NCI-H748 (cell line): ENCODE measurements around the gene HOXC5.

Experiments used
- DNase-seq: peaks from one replicate; lab custom pipeline; 2025; ENCODE audit not compliant: unreplicated experiment; lab: John Stamatoyannopoulos, UW

Gene HOXC5

DNA sequence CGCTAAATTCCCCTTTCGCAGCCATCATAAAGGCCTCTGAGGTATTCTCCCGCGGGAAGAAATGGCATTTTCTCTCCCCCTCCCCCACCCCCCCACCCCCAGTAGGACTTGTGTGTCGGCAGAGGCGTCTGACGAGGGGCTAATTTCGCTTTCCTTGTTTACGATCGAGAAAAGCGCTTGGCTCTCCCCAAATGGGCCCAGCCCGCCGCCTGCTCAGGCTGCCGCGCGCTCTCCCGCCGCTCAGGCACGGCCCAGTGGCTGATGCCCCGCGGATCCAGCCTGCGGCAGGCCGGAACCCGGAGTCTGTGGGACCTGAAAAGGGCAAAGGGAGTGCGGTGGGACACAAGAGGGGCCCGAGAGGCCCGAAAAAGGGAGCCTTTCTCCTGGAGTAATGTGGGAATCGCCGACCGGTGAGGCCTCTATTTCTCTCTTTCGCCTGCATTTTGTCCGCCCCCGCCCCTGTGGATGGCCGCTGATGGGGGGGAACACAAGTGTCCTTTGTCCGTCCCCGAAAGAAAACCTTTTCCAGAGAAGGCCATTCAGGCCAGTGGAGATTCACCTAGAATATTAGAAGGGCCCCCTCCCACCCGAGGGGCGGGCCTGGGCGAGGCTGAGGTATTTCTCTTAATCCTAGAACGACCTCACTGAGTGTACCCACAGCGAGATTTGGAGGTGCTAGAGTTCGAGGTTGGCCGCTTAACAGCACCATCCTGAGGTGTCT lies 13.6 kb upstream of the HOXC5 start:
- DNase-seq, result no peak

DNA sequence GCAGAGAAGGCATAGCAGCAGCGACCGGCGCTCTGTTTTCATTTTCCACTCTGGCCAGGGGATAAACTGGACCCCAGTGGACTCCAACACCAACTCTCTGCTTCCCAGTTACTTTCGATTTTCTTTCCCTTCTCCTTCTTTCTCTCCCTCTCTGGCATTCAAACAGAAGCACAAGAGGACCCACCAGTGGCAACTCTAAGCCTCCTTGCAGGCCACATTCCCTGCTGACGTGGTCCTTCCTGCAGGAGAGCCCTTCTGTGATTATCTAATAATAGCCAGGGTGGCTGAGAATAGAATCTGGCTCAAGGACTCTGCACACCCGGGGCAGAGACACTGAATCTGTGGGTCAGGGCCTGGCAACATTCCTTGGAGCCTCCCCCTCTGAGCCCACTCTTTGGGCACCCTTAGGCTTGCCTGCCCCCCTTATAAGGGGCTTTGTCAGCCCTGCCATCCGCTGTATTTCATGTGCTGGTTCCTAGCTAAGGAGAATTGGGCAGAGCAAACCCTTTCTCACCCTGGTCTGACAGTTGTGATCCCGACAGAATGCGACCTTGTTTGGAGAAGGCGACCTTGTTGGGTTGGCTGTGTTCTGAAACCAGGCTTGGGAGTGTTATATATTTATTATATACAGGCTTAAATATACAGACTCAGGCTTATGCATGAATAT lies 12.8 kb upstream of the HOXC5 start:
- no peak for DNase-seq

DNA sequence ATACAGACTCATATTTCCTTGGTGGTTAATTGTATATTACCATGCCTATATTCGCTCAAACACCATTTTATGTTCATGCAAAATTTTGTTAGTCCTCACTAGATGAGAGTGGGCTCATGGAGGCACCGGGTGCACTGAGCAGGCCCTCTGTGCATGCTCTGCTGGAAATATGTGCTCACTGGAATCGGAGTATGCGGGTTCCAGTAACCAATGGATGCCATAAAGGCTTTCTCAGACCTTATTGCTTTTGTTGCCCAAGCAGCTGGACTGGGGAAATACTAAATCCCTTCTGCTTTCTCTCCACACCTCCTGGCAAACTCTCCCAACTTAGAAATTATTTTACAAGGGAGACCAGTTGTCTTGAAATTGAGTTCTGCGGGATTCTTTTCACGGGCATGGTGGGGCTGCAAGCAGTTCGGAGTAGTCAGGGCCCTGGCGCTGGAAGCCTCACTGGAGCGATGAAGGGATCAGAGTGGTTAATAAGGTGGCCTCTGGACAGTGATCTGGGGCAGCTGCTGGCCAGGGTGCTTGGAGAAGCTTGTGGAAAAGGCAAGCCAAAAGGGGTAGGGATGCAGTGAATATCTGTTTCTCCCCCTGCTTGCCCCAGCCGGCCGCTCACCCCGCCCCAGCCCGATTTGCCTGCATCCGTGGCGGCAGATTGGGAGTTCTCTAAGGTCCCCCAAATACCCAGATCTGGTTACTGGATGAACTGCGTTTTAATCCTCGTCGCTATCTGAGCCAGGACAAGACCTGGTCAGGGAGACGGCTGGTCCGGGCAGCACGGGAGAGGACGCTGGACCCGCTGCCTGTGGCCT lies 12.1 kb upstream of the HOXC5 start:
- no peak for DNase-seq

DNA sequence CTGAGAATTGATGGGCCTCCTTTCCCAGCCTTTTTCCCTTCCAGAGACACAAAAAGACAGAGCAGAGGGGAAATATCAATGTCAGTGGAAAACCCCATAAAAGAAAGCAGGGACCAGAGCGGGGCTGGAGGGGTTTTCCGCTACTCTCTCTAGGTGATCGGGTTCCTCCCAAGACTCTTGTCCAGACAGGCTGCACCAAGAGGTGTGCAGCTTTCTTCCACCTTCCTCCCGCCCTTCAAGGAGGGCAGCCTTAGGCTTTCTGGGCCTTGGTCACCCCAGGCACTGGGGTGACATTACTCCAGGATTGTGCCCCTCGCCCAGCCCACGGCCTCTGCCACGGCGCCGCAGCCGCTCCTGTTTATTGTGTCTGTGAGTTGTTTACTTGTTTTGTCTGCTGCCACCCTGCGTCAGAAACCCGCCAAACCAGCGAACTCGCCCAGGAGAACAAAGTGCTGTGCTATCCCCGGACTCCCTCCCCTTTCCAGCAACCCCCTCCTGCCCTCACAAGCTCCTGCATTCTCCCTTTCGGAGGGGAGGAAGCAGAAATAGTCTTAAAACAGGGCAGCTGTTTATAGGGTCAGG lies 11.3 kb upstream of the HOXC5 start:
- no peak for DNase-seq

DNA sequence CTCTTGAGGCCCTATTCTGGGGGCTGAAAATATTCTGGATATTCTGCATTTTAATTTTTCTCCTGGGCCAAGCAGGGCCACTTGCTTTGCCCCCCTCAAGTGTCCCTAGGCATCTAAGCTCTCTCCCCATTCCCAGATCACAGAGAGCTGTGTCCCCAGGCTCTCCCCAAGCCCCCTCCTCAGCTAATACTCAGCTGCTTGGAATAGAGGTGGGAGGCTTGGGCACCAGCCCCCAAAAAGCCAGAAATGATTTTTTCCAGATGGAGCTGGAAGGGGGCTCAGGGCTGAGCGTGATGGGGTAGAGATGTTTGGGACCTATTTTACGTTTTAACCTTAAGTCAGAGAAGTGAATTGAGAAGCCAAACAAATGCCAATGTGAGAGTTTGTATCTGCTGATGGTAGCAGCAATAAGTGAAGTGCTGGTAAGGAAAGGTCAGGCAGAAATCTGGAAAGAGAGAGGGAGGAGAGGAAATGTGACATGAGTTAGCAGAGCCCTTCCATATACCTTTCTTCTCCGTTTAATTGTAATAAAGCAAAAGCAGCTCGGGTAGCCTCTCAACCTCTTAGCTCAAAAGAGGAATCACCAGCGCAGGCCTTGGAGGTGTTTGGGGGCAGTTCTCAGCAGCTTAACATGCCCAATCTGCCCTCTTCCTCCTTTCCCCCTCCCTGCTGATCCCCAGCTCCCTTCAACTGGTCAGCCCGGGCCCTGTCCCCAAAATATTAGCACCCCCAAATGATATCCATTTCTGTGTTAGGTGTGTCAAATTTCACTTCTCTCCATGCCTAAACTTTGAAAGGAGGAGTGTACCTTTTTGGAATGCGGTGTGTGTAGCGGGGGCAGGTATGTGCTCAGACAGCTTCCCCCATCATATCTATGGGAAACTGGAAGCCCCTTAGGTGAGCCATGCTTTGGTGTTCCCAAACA lies 9.6 kb upstream of the HOXC5 start:
- DNase-seq, result no peak

- no peak for DNase-seq
These were observed 8.7 kb upstream of the HOXC5 start for GRCh38 chr12:54024127-54024526.

- no peak for DNase-seq
These were observed 8.1 kb upstream of the HOXC5 start for GRCh38 chr12:54024581-54025305.

DNA sequence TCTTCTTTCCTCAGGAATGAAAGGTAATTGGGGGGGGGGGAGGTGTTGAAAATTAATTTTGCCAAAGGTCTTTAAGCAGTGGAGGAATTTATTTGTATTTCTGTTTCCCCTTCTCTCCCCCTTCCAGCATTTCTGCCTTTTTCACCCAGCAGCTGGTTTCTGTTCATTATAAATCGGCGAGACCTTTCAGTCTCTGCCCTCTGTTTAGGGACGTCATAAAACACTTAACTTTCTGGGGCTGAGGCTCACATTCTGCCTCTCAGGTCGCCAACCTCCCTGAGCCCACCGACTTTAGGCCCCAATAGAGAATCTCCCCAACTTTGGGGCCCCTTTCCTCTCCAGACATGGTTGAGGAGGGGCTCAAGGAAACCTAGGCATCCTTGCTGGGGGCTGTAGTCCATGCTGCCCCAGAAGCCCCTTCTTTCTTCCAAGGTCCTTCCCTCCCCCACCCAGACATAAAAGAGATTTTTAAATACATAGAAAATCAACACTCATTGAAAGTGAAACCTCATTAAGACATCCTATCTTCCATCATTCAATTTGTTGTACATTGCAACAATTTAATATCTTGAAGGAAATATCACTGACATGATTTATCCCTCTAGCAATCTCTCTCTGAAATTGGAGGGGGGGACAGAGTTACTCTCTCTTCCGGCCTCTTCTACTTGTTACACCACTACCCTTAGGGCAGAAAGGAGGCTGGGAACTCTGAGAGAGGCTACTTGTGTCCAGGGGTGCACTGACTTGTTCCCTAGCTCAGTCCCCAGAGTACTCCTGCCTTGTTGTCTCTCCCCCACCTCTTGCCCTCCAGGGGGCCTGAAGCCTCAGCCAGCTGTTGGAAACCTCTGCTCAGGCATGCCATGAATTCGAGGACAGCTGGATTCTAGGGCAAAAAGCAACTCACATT lies 7.1 kb upstream of the HOXC5 start:
- no peak for DNase-seq

GRCh38 chr12:54026640-54027441 lies 6.0 kb upstream of the HOXC5 start:
- no peak for DNase-seq

DNA sequence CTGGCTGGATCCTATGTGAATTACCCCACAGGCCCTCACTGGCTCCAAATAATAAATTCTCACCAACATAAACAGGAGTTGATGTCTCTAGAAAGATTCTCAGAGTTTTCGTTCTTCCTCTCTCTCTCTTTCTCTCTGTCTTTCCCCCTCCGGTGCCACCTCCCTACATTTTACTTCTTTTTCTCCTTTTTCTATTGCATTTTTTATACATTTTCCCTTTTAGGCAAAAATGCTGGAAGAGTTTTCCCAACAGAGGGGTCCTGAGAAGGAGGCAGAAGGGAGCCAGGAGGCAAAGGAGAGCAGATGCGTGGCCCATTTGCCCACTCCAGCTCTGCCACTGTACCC lies 5.4 kb upstream of the HOXC5 start:
- no peak for DNase-seq

GRCh38 chr12:54028314-54029201 lies 4.3 kb upstream of the HOXC5 start, which contains the start of gene HOXC6:
Gene HOXC6, plus strand, starts transcription at chr12:54028440. Its CDS starts 82 bp downstream, at chr12:54028522.
- DNase-seq, result peak; percentile 41

DNA sequence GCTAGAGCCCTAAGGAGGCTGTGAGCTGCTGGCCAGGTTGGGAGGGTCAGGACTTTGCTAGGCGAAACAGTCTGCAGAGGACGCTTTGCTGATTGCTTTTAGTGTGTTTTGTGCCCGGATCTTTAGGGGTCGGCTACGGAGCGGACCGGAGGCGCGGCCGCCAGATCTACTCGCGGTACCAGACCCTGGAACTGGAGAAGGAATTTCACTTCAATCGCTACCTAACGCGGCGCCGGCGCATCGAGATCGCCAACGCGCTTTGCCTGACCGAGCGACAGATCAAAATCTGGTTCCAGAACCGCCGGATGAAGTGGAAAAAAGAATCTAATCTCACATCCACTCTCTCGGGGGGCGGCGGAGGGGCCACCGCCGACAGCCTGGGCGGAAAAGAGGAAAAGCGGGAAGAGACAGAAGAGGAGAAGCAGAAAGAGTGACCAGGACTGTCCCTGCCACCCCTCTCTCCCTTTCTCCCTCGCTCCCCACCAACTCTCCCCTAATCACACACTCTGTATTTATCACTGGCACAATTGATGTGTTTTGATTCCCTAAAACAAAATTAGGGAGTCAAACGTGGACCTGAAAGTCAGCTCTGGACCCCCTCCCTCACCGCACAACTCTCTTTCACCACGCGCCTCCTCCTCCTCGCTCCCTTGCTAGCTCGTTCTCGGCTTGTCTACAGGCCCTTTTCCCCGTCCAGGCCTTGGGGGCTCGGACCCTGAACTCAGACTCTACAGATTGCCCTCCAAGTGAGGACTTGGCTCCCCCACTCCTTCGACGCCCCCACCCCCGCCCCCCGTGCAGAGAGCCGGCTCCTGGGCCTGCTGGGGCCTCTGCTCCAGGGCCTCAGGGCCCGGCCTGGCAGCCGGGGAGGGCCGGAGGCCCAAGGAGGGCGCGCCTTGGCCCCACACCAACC lies 3.1 kb upstream of the HOXC5 start:
- DNase-seq, result no peak

DNA sequence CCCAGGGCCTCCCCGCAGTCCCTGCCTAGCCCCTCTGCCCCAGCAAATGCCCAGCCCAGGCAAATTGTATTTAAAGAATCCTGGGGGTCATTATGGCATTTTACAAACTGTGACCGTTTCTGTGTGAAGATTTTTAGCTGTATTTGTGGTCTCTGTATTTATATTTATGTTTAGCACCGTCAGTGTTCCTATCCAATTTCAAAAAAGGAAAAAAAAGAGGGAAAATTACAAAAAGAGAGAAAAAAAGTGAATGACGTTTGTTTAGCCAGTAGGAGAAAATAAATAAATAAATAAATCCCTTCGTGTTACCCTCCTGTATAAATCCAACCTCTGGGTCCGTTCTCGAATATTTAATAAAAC lies 2.4 kb upstream of the HOXC5 start:
- no peak for DNase-seq

DNA sequence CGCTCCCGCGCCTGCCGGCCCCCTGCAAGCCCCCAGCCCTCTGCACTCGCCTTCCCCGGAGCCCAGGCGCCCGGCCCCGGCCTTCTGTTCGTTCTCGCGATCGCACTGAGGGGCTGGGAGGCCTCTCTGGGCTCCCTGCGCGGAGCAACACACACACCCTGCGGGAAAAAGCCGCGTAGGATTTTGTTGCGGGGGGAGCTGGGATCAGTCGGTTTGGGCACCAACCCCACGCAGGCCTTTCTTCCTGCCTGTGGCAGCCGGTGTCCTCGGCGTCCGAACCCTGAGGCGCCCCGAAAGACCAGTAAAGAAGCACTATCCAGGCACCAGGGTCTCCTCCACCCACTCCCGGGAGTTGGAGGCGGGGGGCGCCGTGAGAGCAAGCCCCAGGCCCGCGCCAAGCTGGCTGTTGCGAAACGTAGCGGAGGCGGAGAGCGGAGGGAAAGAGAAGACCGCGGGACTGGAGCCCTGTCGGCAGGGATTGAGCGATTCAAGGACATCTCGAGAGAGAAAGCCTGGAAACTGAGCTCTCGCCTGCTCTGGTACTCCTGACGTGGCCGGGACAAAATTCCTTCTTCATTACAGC lies 1.9 kb upstream of the HOXC5 start:
- no peak for DNase-seq

DNA sequence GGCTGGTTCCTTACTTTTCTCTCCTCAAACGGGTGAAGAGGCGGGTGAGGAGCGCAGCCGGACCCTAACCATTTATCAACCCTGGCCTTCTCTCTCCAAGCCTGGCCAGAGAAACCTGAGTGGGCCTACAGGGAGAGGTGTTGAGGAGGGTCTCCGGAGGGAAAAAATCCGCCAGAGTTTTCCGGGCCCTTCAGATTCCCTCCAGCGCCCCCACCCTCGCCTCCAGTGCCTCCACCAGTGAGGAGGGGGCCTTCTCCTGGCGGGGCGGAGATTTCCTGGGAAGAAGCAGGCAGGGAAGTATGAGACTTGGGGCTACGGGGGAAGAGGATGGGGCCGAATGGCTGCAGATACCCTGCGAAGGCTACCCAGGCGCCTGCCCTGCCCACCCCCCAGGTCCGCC lies 1.4 kb upstream of the HOXC5 start:
- DNase-seq, result no peak
